ENCODE results near the gene CSK. TPM values are rescaled to one million over a fixed set of nuclear protein-coding genes. Genes with fewer than 3 reads are reported as not detected.

Gene CSK
- total and polyA plus RNA-seq, 8 donors = 15.2 to 61.0 (median 24.0) TPM

GRCh38 chr15:74809956-74810355 is 28.1 kb downstream of the CSK start:
- H3K9me3 ChIP-seq = no peaks in the 10 kb centered on the region
- H3K4me1 ChIP-seq = peaks cover 0 to 15% (median 12%) of the 10 kb centered on the region in 4 donors
- TF ChIP-seq POLR2AphosphoS5 (IDR thresholded peaks at IDR 0.05) (no peak), EP300 (IDR thresholded peaks at IDR 0.05) (no peak)
- no peak overlapping the region for H3K4me3 ChIP-seq
- intact Hi-C loops (cut with DNase I; ENCODE audit: low total_unique reads) = no loop called here
- no peaks in the 10 kb centered on the region for H3K27me3 ChIP-seq
- no peak for DNase-seq
- WGBS, 5 donors = 80 to 96% (median 85%) methylated on average over 3 of the region's 3 CpGs
- no peak overlapping the region for H3K27ac ChIP-seq
- peaks cover 0 to 3% (median 0%) of the 10 kb centered on the region in 4 donors for H3K36me3 ChIP-seq

- H3K9me3 ChIP-seq = no peaks in the 10 kb centered on the region
- no peaks in the 10 kb centered on the region for H3K27me3 ChIP-seq
- TF ChIP-seq CTCF (IDR thresholded peaks at IDR 0.05) (no peak), EP300 (IDR thresholded peaks at IDR 0.05) (no peak), POLR2AphosphoS5 (IDR thresholded peaks at IDR 0.05) (no peak), POLR2A (IDR thresholded peaks at IDR 0.05) (no peak)
- intact Hi-C loops (cut with DNase I; ENCODE audit: low total_unique reads) = no loop called here
- no peak for DNase-seq
- H3K36me3 ChIP-seq = no peaks in the 10 kb centered on the region
- peak within 1 kb of the TSS in 1 of 5 donors; percentile 73 for H3K27ac ChIP-seq
- peaks cover 0 to 34% (median 23%) of the 10 kb centered on the region in 4 donors for H3K4me1 ChIP-seq
- H3K4me3 ChIP-seq = peak within 1 kb of the TSS in 2 of 4 donors; percentile 3 to 18
- WGBS, 5 donors = 55 to 85% (median 76%) methylated on average over 12 of the region's 12 CpGs
Measured at GRCh38 chr15:74812533-74812932, 30.7 kb downstream of the CSK start, which contains the start of gene LMAN1L. TSS of gene LMAN1L (plus strand) at chr15:74812835. CDS start at chr15:74812855, 20 bp downstream.

GRCh38 chr15:74815121-74815934 is 33.4 kb downstream of the CSK start:
- Histone ChIP-seq H3K36me3 (no peaks in the 10 kb centered on the region), H3K4me1 (peaks cover 0 to 43% (median 25%) of the 10 kb centered on the region in 4 donors), H3K4me3 (no peak overlapping the region), H3K27me3 (no peaks in the 10 kb centered on the region), H3K27ac (peak overlapping the region; percentile 5 to 73 (median 14)), H3K9me3 (no peaks in the 10 kb centered on the region)
- TF ChIP-seq POLR2A (IDR thresholded peaks at IDR 0.05) (no peak), POLR2AphosphoS5 (IDR thresholded peaks at IDR 0.05) (no peak), CTCF (IDR thresholded peaks at IDR 0.05) (no peak), EP300 (IDR thresholded peaks at IDR 0.05) (no peak)
- WGBS, 5 donors = 51 to 67% (median 61%) methylated on average over 10 of the region's 10 CpGs
- intact Hi-C loops (cut with DNase I; ENCODE audit: low total_unique reads) = no loop called here
- DNase-seq = peak; percentile 55 to 88

GRCh38 chr15:74815961-74816360 is 34.1 kb downstream of the CSK start:
- DNase-seq = no peak
- H3K27me3 ChIP-seq = no peaks in the 10 kb centered on the region
- peak overlapping the region in 3 of 5 donors; percentile 12 to 73 (median 41) for H3K27ac ChIP-seq
- H3K4me1 ChIP-seq = peaks cover 0 to 43% (median 25%) of the 10 kb centered on the region in 4 donors
- H3K36me3 ChIP-seq = no peaks in the 10 kb centered on the region
- no peaks in the 10 kb centered on the region for H3K9me3 ChIP-seq
- WGBS, 5 donors = 86 to 93% (median 90%) methylated on average over 3 to 15 of the region's 15 CpGs
- TF ChIP-seq EP300 (IDR thresholded peaks at IDR 0.05) (no peak), CTCF (IDR thresholded peaks at IDR 0.05) (no peak)
- intact Hi-C loops (cut with DNase I; ENCODE audit: low total_unique reads) = no loop called here
- H3K4me3 ChIP-seq = no peak overlapping the region
